Common myeloid progenitor, CD34-positive (primary cell): ENCODE measurements around the gene EMC1.
"Not testable (repeated sequence)": the region's sequence is repeated elsewhere in the genome, so short reads cannot be mapped to it uniquely, and the experiment has no call there.

Experiments used
- CTCF ChIA-PET: fragments of 350-600 bp; sonication (Branson Sonifier 250); formaldehyde crosslinking; loops from one replicate; lab custom pipeline; 2021; ENCODE audit warnings: antibody characterized with exemption; lab: Charles Lee
- POLR2A ChIA-PET: fragments of 350-600 bp; sonication (Branson Sonifier 250); formaldehyde crosslinking; loops from one replicate; lab custom pipeline; 2021; ENCODE audit warnings: antibody characterized with exemption; lab: Charles Lee
- DNase-seq, 3 donors: peaks; one replicate each; pipeline versions ENCODE4 v3.0.0 to v3.0.0-alpha.2; 2013
- H3K27ac ChIP-seq, 2 experiments: 1 replicate in 1 of 2; 2 replicates in 1 of 2; pipeline ENCODE4 v1.7.0; 2013; ENCODE audit warnings: inconsistent platforms in 2 of 2, low read length in 2 of 2, mild to moderate bottlenecking in 2 of 2, low read depth in 1 of 2, moderate library complexity in 1 of 2; ENCODE audit not compliant: severe bottlenecking in 2 of 2, insufficient read depth in 1 of 2, poor library complexity in 1 of 2
- H3K27me3 ChIP-seq, 5 experiments: replicated peaks in 2 of 5; 1 replicate in 3 of 5; 2 replicates in 2 of 5; pipeline versions ENCODE4 v1.6.1 to v1.7.0; 2013; ENCODE audit warnings: low read length in 4 of 5, mild to moderate bottlenecking in 2 of 5, moderate library complexity in 2 of 5, inconsistent platforms in 1 of 5; ENCODE audit not compliant: insufficient read depth in 5 of 5, control insufficient read depth in 4 of 5
- H3K36me3 ChIP-seq, 4 experiments: 1 replicate in 2 of 4; 2 replicates in 2 of 4; pipeline versions ENCODE4 v1.6.1 to v1.7.0; 2013; ENCODE audit warnings: low read length in 3 of 4, control low read depth in 1 of 4, mild to moderate bottlenecking in 1 of 4; ENCODE audit not compliant: control insufficient read depth in 4 of 4, insufficient read depth in 4 of 4
- H3K4me1 ChIP-seq, 4 experiments: 1 replicate in 3 of 4; 2 replicates in 1 of 4; pipeline versions ENCODE4 v1.6.1 to v1.7.1; 2013; ENCODE audit warnings: low read length in 3 of 4, mild to moderate bottlenecking in 3 of 4, control low read depth in 1 of 4, inconsistent platforms in 1 of 4, moderate library complexity in 1 of 4; ENCODE audit not compliant: control insufficient read depth in 4 of 4, insufficient read depth in 4 of 4; ENCODE audit errors: control extremely low read depth in 1 of 4
- H3K4me3 ChIP-seq, 7 experiments: 1 replicate in 4 of 7; 2 replicates in 3 of 7; pipeline versions ENCODE4 v1.5.1 to v1.7.0; 2013; ENCODE audit warnings: mild to moderate bottlenecking in 7 of 7, low read length in 6 of 7, moderate library complexity in 6 of 7, inconsistent platforms in 2 of 7, low read depth in 2 of 7, control low read depth in 1 of 7; ENCODE audit not compliant: insufficient read depth in 4 of 7, control insufficient read depth in 1 of 7; ENCODE audit errors: extremely low read depth in 1 of 7
- H3K9me3 ChIP-seq, 5 experiments: 1 replicate in 4 of 5; 2 replicates in 1 of 5; pipeline versions ENCODE4 v1.6.1 to v1.7.1; 2013; ENCODE audit warnings: low read length in 4 of 5, mild to moderate bottlenecking in 2 of 5, inconsistent platforms in 1 of 5, low read depth in 1 of 5, moderate library complexity in 1 of 5; ENCODE audit not compliant: control insufficient read depth in 4 of 5, insufficient read depth in 2 of 5; ENCODE audit errors: control extremely low read depth in 1 of 5
- WGBS: methylation state at CpG from one replicate; pipeline ENCODE4 v1.1.5; 2013; ENCODE audit not compliant: insufficient coverage; 5-methylcytosine and 5-hydroxymethylcytosine counted together

EMC1 gene

DNA sequence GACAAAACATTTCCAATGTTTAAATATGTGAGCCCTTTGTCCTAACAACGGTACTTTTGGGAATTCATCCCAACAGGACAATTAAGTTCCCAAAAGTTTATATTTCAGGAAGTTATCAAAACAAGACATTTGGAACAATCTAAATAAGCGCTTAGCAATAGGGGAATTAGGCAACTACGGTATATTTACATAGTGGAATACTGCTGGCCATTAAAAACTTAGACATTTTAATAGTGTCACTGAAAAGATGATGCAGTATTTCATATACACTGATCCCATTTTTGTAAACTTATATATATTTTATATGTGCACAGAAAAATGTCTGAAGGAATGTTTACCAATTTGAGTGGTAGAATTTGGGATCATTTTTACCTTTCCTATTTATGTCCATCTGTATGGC lies 62.1 kb downstream of the EMC1 start:
- CTCF ChIA-PET = interaction anchor here (0.9 kb wide), 1 partner anchor 14 kb away, joined by 3 read pairs; no protein-coding TSS in a partner anchor
- peaks cover 39 to 90% (median 63%) of the 10 kb centered on the region in 4 experiments for H3K36me3 ChIP-seq
- H3K9me3 ChIP-seq = no peaks in the 10 kb centered on the region
- no peak overlapping the region for H3K4me3 ChIP-seq
- no peaks in the 10 kb centered on the region for H3K27me3 ChIP-seq
- DNase-seq = no peak
- H3K27ac ChIP-seq = no peak overlapping the region
- no peaks in the 10 kb centered on the region for H3K4me1 ChIP-seq
- 100% methylated on average over 1 of the region's 3 CpGs for WGBS
- POLR2A ChIA-PET = no interaction called here

DNA sequence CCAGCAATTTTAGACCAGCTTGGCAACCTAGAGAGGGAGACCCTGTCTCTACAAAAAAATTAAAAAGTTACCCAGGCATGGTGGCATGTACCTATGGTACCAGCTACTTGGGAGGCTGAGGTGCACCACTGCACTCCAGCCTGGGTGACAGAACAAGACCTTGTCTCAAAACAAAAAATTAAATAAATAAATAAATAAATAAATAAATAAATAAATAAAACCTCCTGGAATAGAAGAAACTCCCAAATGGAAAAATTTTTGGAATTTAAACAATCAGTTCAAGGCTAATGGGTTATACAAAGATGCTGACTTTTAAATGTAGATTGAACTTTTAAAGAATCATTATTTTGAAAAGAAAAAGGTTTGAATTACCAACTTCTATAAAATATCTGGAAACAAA lies 63.5 kb downstream of the EMC1 start:
- no peak for DNase-seq
- Histone ChIP-seq H3K9me3 (no peaks in the 10 kb centered on the region), H3K4me3 (no peak overlapping the region), H3K36me3 (peaks cover 40 to 89% (median 62%) of the 10 kb centered on the region in 4 experiments), H3K27me3 (no peaks in the 10 kb centered on the region), H3K4me1 (no peaks in the 10 kb centered on the region), H3K27ac (no peak overlapping the region)
- CTCF ChIA-PET = no interaction called here
- POLR2A ChIA-PET = interaction anchor here (0.6 kb wide), 1 partner anchor 120 kb away, joined by 6 read pairs; no protein-coding TSS in a partner anchor

- Histone ChIP-seq H3K27ac (no peak overlapping the region), H3K4me3 (no peak overlapping the region), H3K4me1 (peaks cover 0 to under 1% (median 0%) of the 10 kb centered on the region in 4 experiments), H3K9me3 (no peaks in the 10 kb centered on the region), H3K36me3 (peaks cover 36 to 84% (median 61%) of the 10 kb centered on the region in 4 experiments), H3K27me3 (no peaks in the 10 kb centered on the region)
- ChIA-PET POLR2A (interaction anchor here (0.5 to 0.7 kb wide), 3 partner anchors 9 to 17 kb away, joined by 3 read pairs; no protein-coding TSS in a partner anchor), CTCF (interaction anchor here (0.6 kb wide), 1 partner anchor 59 kb away, joined by 3 read pairs; no protein-coding TSS in a partner anchor)
- WGBS = 100% methylated on average over 1 of the region's 2 CpGs
- DNase-seq = no peak
Measured at GRCh38 chr1:19186001-19186400, 65.3 kb downstream of the EMC1 start.

GRCh38 chr1:19182223-19182622 lies 69.1 kb downstream of the EMC1 start:
- Histone ChIP-seq H3K9me3 (no peaks in the 10 kb centered on the region), H3K27ac (no peak overlapping the region), H3K4me3 (no peak overlapping the region), H3K4me1 (peaks cover 11 to 20% (median 15%) of the 10 kb centered on the region in 4 experiments), H3K36me3 (peaks cover 22 to 80% (median 56%) of the 10 kb centered on the region in 4 experiments), H3K27me3 (no peaks in the 10 kb centered on the region)
- 100% methylated on average over 1 of the region's 5 CpGs for WGBS
- POLR2A ChIA-PET = no interaction called here
- DNase-seq = no peak
- CTCF ChIA-PET = interaction anchor here (1.3 to 2.0 kb wide), 2 partner anchors 8 to 42 kb away, joined by 3 to 6 read pairs; no protein-coding TSS in a partner anchor

DNA sequence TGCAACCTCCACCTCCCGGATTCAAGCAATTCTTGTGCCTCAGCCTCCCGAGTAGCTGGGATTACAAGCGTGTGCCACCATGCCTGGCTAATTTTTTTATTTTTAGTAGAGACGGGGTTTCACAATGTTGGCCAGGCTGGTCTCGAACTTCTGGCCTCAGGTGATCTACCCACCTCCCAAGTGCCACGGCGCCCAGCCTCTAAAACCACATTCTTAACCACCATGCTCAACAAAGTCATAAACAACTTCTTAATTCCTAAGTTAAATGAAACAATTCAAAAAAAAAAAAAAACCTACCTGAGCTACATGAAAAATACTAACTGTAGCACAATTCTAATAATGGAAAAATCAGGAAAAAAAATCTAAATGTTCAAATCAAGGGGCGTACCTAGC lies 71.1 kb downstream of the EMC1 start:
- peaks cover 19 to 81% (median 56%) of the 10 kb centered on the region in 4 experiments for H3K36me3 ChIP-seq
- ChIA-PET CTCF (interaction anchor here (0.9 to 3.2 kb wide), 15 partner anchors 11 to 65 kb away, joined by 3 to 20 read pairs (median 6); no protein-coding TSS in a partner anchor), POLR2A (interaction anchor here (1.0 to 2.0 kb wide), 3 partner anchors 30 to 71 kb away, joined by 3 to 15 read pairs (median 3); partner anchors contain the start of genes EMC1, MRTO4 and UBR4)
- DNase-seq = peak; percentile 19 to 66 (median 52)
- not testable (repeated sequence) for H3K27me3 ChIP-seq, H3K9me3 ChIP-seq
- H3K4me3 ChIP-seq = peak overlapping the region in 1 of 7 experiments; percentile 37
- peak overlapping the region in 1 of 2 experiments; percentile 79 for H3K27ac ChIP-seq
- peaks cover 11 to 20% (median 15%) of the 10 kb centered on the region in 4 experiments for H3K4me1 ChIP-seq
- no CpG with 5 or more reads among the region's 8 CpGs for WGBS

DNA sequence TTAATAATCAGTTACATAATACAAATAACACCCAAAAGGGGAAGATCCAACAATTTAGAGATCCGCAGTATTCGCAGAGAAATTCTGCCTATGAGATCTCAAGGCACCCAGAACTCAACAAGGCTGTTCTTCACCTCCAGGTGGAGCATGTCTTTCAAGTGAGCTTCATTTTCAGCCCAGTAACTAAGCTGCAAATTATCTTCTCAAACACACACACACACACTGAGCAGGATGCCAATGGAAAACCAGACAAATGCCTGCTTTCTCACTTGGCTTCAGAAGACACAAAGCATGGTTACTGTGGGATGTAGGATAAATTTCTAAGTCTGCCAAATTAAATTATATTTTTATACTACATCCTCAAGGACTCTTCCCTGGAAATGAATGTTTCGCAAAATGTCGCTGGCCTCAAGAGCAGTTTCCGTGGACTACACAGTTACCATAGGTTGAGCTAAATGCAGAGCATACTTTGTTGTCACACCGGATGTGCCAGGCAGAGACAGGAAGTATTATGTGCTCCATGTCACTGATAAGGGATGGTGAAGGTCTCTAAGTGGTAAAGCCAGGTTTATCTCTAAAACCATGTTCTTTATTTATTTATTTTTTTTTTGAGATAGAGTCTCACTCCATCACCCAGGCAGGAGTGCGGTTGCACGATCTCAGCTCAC lies 71.6 kb downstream of the EMC1 start:
- CTCF ChIA-PET = interaction anchor here (0.9 to 3.2 kb wide), 21 partner anchors 10 to 65 kb away, joined by 3 to 20 read pairs (median 4); no protein-coding TSS in a partner anchor

More for the DNA sequence above, 71.6 kb downstream of the EMC1 start:
- H3K9me3 ChIP-seq = no peaks in the 10 kb centered on the region
- H3K4me1 ChIP-seq = peaks cover 11 to 20% (median 15%) of the 10 kb centered on the region in 4 experiments
- no peaks in the 10 kb centered on the region for H3K27me3 ChIP-seq
- peak overlapping the region in 3 of 7 experiments; percentile 33 to 44 (median 37) for H3K4me3 ChIP-seq
- peak overlapping the region; percentile 52 to 79 for H3K27ac ChIP-seq
- peak; percentile 91 to 98 (median 92) for DNase-seq
- peaks cover 18 to 82% (median 54%) of the 10 kb centered on the region in 4 experiments for H3K36me3 ChIP-seq
- 13% methylated on average over 6 of the region's 8 CpGs for WGBS
- POLR2A ChIA-PET = interaction anchor here (0.6 to 2.0 kb wide), 5 partner anchors 31 to 72 kb away, joined by 3 to 15 read pairs (median 3); partner anchors contain the start of genes EMC1, MRTO4 and UBR4
